T-cell (primary cell): Measurements from ENCODE around the gene CCDC78. TPM values are rescaled to one million over a fixed set of nuclear protein-coding genes. Genes with fewer than 3 reads are reported as not detected.
A peak's percentile ranks its signal among the peaks of the same experiment; 100 is the strongest.

Experiments used
- ATAC-seq, 4 experiments: fragments of 200-7000 bp in 3 of 4; fragments of 150-1000 bp in 1 of 4; cut with Tn5 transposase; replicated peaks in 1 of 4; 1 replicate in 3 of 4; 2 replicates in 1 of 4; pipeline ENCODE4 v1.10.0; 2021; ENCODE audit warnings: moderate library complexity in 3 of 4, mild to moderate bottlenecking in 2 of 4, moderate number of reproducible peaks in 1 of 4
- CTCF ChIA-PET, 2 donors: fragments of 300-600 bp; sonication (Branson Sonifier 250); formaldehyde crosslinking; loops; one replicate each; lab custom pipeline; 2022; ENCODE audit warnings: antibody characterized with exemption in 2 of 2; lab: Charles Lee
- POLR2A ChIA-PET, 2 donors: fragments of 300-600 bp; sonication (Branson Sonifier 250); formaldehyde crosslinking; loops; one replicate each; lab custom pipeline; 2022; ENCODE audit warnings: antibody characterized with exemption in 2 of 2; lab: Charles Lee
- DNase-seq, 35 experiments: peaks; one replicate each; pipeline versions ENCODE4 v3.0.0 to v3.0.0-alpha.2; 2013 to 2023
- H3K27ac ChIP-seq: one replicate; pipeline ENCODE4 v1.5.1; 2013; ENCODE audit warnings: low read length
- H3K27me3 ChIP-seq, 2 experiments: replicated peaks in 1 of 2; 1 replicate in 1 of 2; 2 replicates in 1 of 2; pipeline versions ENCODE4 v1.6.1 to v1.7.0; 2013; ENCODE audit warnings: low read length in 1 of 2, mixed read lengths in 1 of 2; ENCODE audit not compliant: control insufficient read depth in 2 of 2, insufficient read depth in 2 of 2; ENCODE audit errors: extremely low read depth in 1 of 2
- H3K36me3 ChIP-seq, 2 donors: 1 replicate in 1 of 2; 2 replicates in 1 of 2; pipeline versions ENCODE4 v1.6.1 to v1.7.0; 2013; ENCODE audit warnings: low read length in 1 of 2; ENCODE audit not compliant: control insufficient read depth in 2 of 2, insufficient read depth in 1 of 2; ENCODE audit errors: extremely low read depth in 1 of 2
- H3K4me1 ChIP-seq, 2 experiments: 1 replicate in 1 of 2; 2 replicates in 1 of 2; pipeline versions ENCODE4 v1.6.1 to v1.7.0; 2013; ENCODE audit warnings: low read length in 2 of 2, mixed read lengths in 1 of 2; ENCODE audit not compliant: insufficient read depth in 2 of 2, control insufficient read depth in 1 of 2; ENCODE audit errors: extremely low read depth in 1 of 2
- H3K4me3 ChIP-seq, 2 donors: 1 replicate in 1 of 2; 2 replicates in 1 of 2; pipeline versions ENCODE4 v1.5.1 to v1.7.0; 2013; ENCODE audit warnings: mild to moderate bottlenecking in 2 of 2, low read length in 1 of 2, moderate library complexity in 1 of 2; ENCODE audit not compliant: control insufficient read depth in 1 of 2; ENCODE audit errors: extremely low read depth in 1 of 2
- H3K9me3 ChIP-seq: 2 replicates; pipeline ENCODE4 v1.7.0; 2013
- H3K27ac Mint-ChIP-seq, 2 donors: one replicate each; pipeline ENCODE4 v1.8.0; 2020 to 2021; ENCODE audit warnings: mild to moderate bottlenecking in 2 of 2, mixed read lengths in 2 of 2
- H3K27me3 Mint-ChIP-seq, 2 donors: one replicate each; pipeline ENCODE4 v1.8.0; 2021 to 2022; ENCODE audit warnings: mixed read lengths in 2 of 2
- H3K36me3 Mint-ChIP-seq: one replicate; pipeline ENCODE4 v1.8.0; 2021; ENCODE audit warnings: mixed read lengths
- H3K4me1 Mint-ChIP-seq, 3 donors: one replicate each; pipeline ENCODE4 v1.8.0; 2020 to 2022; ENCODE audit warnings: mixed read lengths in 3 of 3, mild to moderate bottlenecking in 1 of 3
- H3K4me3 Mint-ChIP-seq, 3 donors: one replicate each; pipeline ENCODE4 v1.8.0; 2020 to 2022; ENCODE audit warnings: mild to moderate bottlenecking in 3 of 3, mixed read lengths in 3 of 3, moderate library complexity in 3 of 3
- H3K9me3 Mint-ChIP-seq, 3 donors: one replicate each; pipeline ENCODE4 v1.8.0; 2020 to 2022; ENCODE audit warnings: mixed read lengths in 3 of 3
- WGBS: methylation state at CpG from one replicate; pipeline ENCODE4 v1.1.5; 2013; ENCODE audit warnings: missing lambda C conversion rate; ENCODE audit not compliant: insufficient coverage; 5-methylcytosine and 5-hydroxymethylcytosine counted together
- total RNA-seq, 35 experiments: library from RNA in 6 of 35; stranded (reverse) in 6 of 35; fragments of 120-200 nt in 1 of 35; gene quantifications; one replicate each; pipeline versions ENCODE4 v1.2.1 to v1.2.4 and lab custom pipeline; 2013 to 2026

The CCDC78 gene
- total RNA-seq, 5 donors from 2014 or later (not counting 1 experiment from before 2014, with no cell fraction given), result 3.1 to 17.1 (median 8.6) TPM

GRCh38 chr16:676565-676902, 49.7 kb downstream of the CCDC78 start:
- H3K4me1 Mint-ChIP-seq, result peaks cover 7 to 27% (median 26%) of the 10 kb centered on the region in 3 donors
- WGBS, result 94% methylated on average over 21 of the region's 21 CpGs
- Histone ChIP-seq H3K9me3 (no peaks in the 10 kb centered on the region), H3K4me1 (peaks cover 0 to 52% of the 10 kb centered on the region in 2 experiments), H3K4me3 (no peak overlapping the region), H3K36me3 (peaks cover 9 to 15% of the 10 kb centered on the region in 2 donors), H3K27ac (no peak overlapping the region), H3K27me3 (peaks cover 0 to 25% of the 10 kb centered on the region in 2 experiments)
- H3K27ac Mint-ChIP-seq, result no peak overlapping the region
- DNase-seq (no peak), ATAC-seq (no peak)
- peaks cover 4% of the 10 kb centered on the region for H3K36me3 Mint-ChIP-seq
- ChIA-PET CTCF (no interaction called here), POLR2A (interaction anchor here in 1 of 2 donors (0.6 kb wide), 1 partner anchor 19 kb away, joined by 6 read pairs; no protein-coding TSS in a partner anchor)
- H3K27me3 Mint-ChIP-seq, result peaks cover 0 to 6% of the 10 kb centered on the region in 2 donors
- peak overlapping the region in 1 of 3 donors; percentile 45 for H3K4me3 Mint-ChIP-seq
- no peaks in the 10 kb centered on the region for H3K9me3 Mint-ChIP-seq

GRCh38 chr16:675884-676564, 50.2 kb downstream of the CCDC78 start:
- CTCF ChIA-PET, result no interaction called here
- H3K27me3 Mint-ChIP-seq, result peaks cover 0 to 6% of the 10 kb centered on the region in 2 donors
- H3K4me3 Mint-ChIP-seq, result no peak overlapping the region
- peak overlapping the region in 1 of 2 donors; percentile 23 for H3K4me3 ChIP-seq
- ATAC-seq, result no peak
- H3K4me1 Mint-ChIP-seq, result peaks cover 7 to 22% (median 21%) of the 10 kb centered on the region in 3 donors
- peaks cover 6% of the 10 kb centered on the region for H3K36me3 Mint-ChIP-seq
- POLR2A ChIA-PET, result interaction anchor here (0.6 kb wide), 2 partner anchors 19 to 1544 kb away, joined by 6 to 8 read pairs; no protein-coding TSS in a partner anchor
- H3K4me1 ChIP-seq, result peaks cover 0 to 47% of the 10 kb centered on the region in 2 experiments
- peaks cover 0 to 25% of the 10 kb centered on the region in 2 experiments for H3K27me3 ChIP-seq
- no peak overlapping the region for H3K27ac Mint-ChIP-seq
- no peaks in the 10 kb centered on the region for H3K9me3 ChIP-seq
- DNase-seq, result no peak
- WGBS, result 88% methylated on average over 14 of the region's 25 CpGs
- H3K27ac ChIP-seq, result no peak overlapping the region
- H3K36me3 ChIP-seq, result peaks cover 10 to 18% of the 10 kb centered on the region in 2 donors
- H3K9me3 Mint-ChIP-seq, result no peaks in the 10 kb centered on the region

- POLR2A ChIA-PET, result interaction anchor here in 1 of 2 donors (0.6 kb wide), 1 partner anchor 1545 kb away, joined by 8 read pairs; no protein-coding TSS in a partner anchor
- Histone ChIP-seq H3K36me3 (peaks cover 14 to 26% of the 10 kb centered on the region in 2 donors), H3K4me3 (peak within 1 kb of the TSS in 1 of 2 donors; percentile 23), H3K27me3 (peaks cover 0 to 25% of the 10 kb centered on the region in 2 experiments), H3K27ac (no peak within 1 kb of the TSS), H3K9me3 (no peaks in the 10 kb centered on the region), H3K4me1 (peaks cover 0 to 43% of the 10 kb centered on the region in 2 experiments)
- Mint-ChIP-seq H3K36me3 (peaks cover 7% of the 10 kb centered on the region), H3K4me1 (peaks cover 7 to 20% (median 19%) of the 10 kb centered on the region in 3 donors), H3K9me3 (no peaks in the 10 kb centered on the region), H3K27me3 (peaks cover 0 to 6% of the 10 kb centered on the region in 2 donors), H3K4me3 (peak within 1 kb of the TSS in 2 of 3 donors; percentile 45), H3K27ac (no peak within 1 kb of the TSS)
- CTCF ChIA-PET, result no interaction called here
- peak in 1 of 35 experiments; percentile 37 for DNase-seq
- WGBS, result 8% methylated on average over 61 of the region's 73 CpGs
- no peak for ATAC-seq
These were observed 51.0 kb downstream of the CCDC78 start, which contains the start of gene RHBDL1 for GRCh38 chr16:674968-675883. Gene RHBDL1 (plus strand): TSS chr16:675671. CDS start chr16:675791, 120 bp downstream.

GRCh38 chr16:674214-674881, 51.9 kb downstream of the CCDC78 start:
- Histone ChIP-seq H3K27ac (no peak overlapping the region), H3K27me3 (peaks cover 0 to 25% of the 10 kb centered on the region in 2 experiments), H3K4me1 (peaks cover 0 to 38% of the 10 kb centered on the region in 2 experiments), H3K36me3 (peaks cover 14 to 35% of the 10 kb centered on the region in 2 donors), H3K4me3 (no peak overlapping the region), H3K9me3 (no peaks in the 10 kb centered on the region)
- ChIA-PET POLR2A (no interaction called here), CTCF (no interaction called here)
- Mint-ChIP-seq H3K4me1 (peaks cover 6 to 21% (median 20%) of the 10 kb centered on the region in 3 donors), H3K27ac (no peak overlapping the region), H3K36me3 (peaks cover 7% of the 10 kb centered on the region), H3K4me3 (no peak overlapping the region), H3K9me3 (no peaks in the 10 kb centered on the region), H3K27me3 (peaks cover 0 to 6% of the 10 kb centered on the region in 2 donors)
- DNase-seq (no peak), ATAC-seq (no peak)
- 93% methylated on average over 22 of the region's 22 CpGs for WGBS

- no peak overlapping the region for H3K4me3 ChIP-seq
- POLR2A ChIA-PET, result no interaction called here
- H3K36me3 Mint-ChIP-seq, result peaks cover 7% of the 10 kb centered on the region
- H3K9me3 Mint-ChIP-seq, result no peaks in the 10 kb centered on the region
- H3K27me3 ChIP-seq, result peaks cover 0 to 25% of the 10 kb centered on the region in 2 experiments
- 95% methylated on average over 15 of the region's 18 CpGs for WGBS
- CTCF ChIA-PET, result interaction anchor here in 1 of 2 donors (0.6 kb wide), 1 partner anchor 707 kb away, joined by 4 read pairs; no protein-coding TSS in a partner anchor
- no peak overlapping the region for H3K4me3 Mint-ChIP-seq
- peaks cover 0 to 20% (median 17%) of the 10 kb centered on the region in 3 donors for H3K4me1 Mint-ChIP-seq
- H3K36me3 ChIP-seq, result peaks cover 14 to 39% of the 10 kb centered on the region in 2 donors
- H3K27ac Mint-ChIP-seq, result no peak overlapping the region
- peaks cover 0 to 6% of the 10 kb centered on the region in 2 donors for H3K27me3 Mint-ChIP-seq
- peaks cover 0 to 40% of the 10 kb centered on the region in 2 experiments for H3K4me1 ChIP-seq
- H3K27ac ChIP-seq, result no peak overlapping the region
- DNase-seq, result no peak
- H3K9me3 ChIP-seq, result no peaks in the 10 kb centered on the region
- no peak for ATAC-seq
These were observed 52.7 kb downstream of the CCDC78 start for GRCh38 chr16:673399-673991.
